Islet of Langerhans (tissue), 1 donor: ENCODE data around the gene NEK2.
"Not testable (repeated sequence)": the region's sequence is repeated elsewhere in the genome, so short reads cannot be mapped to it uniquely, and the experiment has no call there.

Source experiments
- FAIRE-seq: peaks from one replicate; lab custom pipeline; 2011; peaks lifted over from hg19 to GRCh38; lab: Jason Lieb, UNC

Gene NEK2

DNA sequence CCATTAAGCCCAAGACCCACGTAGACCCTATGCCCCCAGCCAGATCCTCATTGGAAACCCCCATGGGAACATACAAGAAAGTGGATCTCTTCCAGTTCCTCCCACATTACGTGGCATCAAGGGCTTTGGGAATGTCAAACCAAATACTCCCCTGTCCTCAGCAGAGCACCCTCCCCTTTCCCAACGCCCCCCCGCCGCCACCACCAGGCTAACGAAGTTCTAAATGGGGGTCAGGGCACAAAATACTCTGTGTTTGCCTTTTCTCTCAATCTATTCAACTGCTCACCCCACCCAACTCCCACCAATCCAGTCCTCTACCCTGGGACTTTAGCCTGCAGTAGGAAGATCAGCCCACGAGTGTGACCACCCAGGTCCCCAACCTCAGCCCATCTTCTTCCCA, 24.5 kb downstream of the NEK2 start:
- FAIRE-seq, result no peak

DNA sequence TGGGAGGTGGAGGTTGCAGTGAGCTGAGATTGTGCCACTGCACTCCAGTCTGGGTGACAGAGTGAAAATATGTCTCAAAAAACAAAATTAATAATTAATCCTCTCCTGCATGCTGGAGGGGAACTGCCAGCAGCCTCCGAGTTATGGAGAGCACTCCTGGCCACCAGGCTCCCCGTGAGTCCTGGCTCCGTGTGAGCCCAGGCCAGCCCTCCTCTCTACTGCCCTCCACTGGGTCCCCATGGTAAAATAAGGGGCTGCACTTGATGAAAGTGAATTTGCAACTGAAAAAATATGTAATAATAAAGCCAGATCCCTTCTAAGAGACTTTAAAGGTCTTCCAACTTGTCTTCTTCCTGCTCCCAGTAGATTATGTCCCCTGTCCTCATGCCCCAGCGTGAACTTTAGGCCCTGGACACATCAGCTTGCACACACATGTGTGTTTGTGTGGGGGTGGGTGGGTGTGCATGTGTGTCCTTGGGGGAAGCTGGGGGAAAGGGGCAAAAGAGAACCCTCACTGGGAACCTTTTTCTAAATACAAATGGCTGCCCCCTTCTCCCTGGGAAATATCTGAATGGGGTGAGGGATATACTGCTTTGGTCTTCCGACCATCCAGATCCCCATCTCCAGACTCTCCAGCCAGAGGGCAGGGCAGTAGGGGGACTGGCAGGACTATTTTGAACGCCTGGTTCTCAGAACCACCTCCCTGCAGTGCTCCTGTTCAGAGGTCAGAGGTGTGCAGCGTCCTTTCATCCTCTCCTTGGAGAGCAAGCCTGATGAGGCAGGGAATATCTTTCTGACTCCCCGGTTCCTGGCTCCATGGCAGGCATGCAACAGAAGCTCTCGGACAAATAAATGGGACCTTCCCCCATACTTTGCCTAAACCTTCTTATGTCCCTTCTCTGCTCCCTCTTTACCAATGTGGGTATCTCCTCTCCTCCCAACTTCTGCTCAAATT, 26.2 kb downstream of the NEK2 start:
- FAIRE-seq, result no peak

DNA sequence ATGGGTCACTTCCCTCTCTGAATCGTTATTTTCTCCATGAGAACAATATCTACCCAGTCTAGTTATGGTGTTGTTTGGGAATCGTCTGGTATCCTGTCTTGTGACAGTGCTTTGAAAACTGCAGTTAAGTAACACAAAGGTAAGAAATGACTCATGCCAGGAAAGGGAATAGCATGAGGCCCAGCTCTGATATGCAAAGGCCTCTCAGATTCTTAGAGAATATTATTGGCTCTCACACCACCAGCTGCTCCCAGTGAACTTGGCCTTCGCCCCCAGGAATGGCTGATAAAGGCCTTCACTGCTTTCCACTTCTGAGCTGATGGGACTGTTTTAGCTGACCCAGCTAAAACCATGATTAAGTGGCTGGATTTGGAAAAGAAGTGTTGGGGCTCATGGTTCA, 27.1 kb downstream of the NEK2 start:
- no peak for FAIRE-seq

DNA sequence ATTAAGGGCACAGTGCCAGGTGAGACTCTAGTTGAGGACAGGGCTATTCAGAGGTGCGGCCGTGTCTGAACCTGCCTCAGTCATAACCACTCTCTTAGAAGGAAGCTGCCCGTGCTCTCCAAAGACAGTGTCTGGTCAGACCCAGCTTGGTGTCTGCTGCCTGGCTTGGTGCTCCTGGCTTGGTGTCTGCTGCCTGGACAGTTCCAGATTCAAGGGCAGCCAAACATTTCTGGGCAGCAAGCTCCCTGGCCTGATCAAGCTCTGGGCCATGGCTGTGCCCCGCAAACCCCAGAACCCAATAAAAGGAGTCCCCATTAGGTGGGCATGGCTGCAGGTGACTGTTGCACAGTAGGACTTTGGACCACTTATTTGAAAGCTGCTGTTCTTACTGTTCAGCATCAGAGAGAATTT, 27.7 kb downstream of the NEK2 start:
- no peak for FAIRE-seq

DNA sequence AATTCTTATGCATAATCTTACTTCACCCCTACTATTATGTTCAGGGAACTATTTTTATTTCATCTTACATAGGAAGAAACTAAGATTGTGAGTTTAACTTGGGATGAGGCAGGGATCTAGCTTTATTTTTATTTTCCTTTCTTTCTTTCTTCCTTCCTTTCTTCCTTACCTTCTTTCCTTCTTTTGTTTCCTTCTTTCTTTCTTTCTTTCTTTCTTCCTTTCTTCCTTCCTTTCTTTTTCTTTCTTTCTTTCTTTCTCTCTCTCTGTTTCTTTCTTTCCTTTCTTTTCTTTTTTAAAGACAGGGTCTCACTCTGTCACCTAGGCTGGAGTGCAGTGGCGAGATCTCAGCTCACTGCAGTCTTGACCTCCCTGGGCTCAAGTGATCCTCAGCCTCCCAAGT, 28.9 kb downstream of the NEK2 start:
- FAIRE-seq, result no peak

DNA sequence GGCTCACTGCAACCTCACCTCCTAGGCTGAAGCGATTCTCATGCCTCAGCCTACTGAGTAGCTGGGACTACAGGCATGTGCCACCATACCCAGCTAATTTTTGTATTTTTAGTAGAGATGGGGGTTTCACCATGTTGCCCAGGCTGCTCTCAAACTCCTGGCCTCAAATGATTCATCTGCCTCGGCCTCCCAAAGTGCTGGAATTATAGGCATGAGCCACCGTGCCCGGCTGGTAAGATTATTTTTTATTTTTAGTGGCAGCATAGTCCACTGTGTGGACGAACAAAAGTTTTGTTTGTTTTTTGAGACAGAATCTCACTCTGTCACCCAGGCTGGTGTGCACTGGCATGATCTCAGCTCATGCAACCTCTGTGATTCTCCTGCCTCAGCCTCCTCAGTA, 29.8 kb downstream of the NEK2 start:
- FAIRE-seq, result not testable (repeated sequence)

DNA sequence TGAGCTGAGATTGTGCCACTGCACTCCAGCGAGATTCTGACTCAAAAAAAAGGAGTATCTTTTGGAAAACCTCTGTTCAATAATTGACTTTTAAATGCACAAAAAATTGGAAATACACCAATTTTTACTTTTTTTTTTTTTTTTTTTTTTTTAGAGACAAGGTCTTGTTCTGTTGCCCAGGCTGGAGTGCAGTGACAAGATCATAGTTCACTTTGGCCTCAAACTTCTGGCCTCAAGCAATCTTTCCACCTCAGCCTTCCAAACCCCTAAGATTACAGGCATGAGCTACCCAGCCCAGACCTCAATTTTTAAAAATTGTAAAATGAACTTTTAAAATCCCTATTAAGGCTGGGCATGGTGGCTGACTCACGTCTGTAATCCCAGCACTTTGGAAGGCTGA, 30.8 kb downstream of the NEK2 start:
- FAIRE-seq, result no peak

DNA sequence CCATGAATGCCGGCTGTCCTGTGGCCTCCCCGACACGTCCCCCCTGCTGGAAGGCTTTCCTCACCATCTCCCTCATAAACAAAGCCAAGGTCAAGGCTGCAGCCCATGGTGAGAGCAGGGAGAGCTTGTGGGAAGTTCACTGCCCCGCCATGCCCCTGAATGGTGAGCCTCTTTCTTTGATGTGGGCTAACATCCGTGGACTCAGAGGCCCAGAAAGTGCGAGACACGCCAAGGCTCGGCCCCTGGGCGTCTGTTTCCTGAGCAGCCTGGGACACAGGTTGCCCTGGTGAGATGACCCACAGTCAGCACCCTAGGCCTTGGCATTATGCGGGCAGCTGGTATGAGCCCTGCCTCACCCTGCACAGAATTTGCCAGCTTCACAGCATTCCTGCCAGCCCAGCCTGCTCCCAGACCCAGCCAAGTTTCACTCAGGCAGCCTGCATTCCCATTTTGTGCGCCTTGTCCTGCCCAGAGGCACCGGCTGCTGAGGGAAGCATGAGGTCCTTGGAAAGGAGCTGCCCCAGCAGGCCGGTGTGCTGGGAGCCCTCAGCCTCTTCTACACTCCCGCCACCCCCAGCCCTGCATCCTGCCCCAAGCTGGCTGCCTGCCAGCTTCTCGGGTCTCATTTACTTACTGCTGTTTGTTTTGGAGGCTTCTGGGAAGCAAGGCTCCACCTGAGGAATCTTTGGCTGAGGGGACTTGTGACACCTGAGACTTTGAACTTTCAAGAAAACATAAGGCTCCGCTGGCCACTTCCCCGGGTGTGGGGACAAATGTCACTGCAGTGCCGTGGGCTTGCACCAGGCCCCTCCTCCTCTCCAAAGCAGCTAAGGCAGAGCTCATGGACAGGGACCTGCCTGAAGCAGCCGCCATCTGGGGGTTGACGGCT, 31.9 kb downstream of the NEK2 start:
- FAIRE-seq, result no peak

DNA sequence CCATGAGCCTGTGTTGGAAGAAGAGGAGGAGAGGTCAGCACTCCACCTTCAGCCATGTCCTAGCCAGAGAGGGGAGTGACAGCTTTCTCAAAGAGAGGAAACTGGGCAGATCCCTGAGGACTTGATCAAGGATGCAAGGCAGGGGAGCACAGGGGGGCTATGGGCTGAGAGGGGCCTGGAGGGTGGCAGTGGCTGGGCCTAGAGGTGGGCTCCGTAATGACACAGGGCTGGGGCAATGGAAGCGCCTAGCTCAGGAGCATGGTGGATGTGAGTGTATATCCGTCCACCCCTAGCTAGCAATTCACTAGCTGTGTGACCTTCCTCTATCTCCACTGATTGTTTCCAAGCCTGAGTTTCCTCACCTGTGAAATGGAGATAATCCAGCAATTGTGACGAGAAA, 32.6 kb downstream of the NEK2 start:
- FAIRE-seq, result no peak

DNA sequence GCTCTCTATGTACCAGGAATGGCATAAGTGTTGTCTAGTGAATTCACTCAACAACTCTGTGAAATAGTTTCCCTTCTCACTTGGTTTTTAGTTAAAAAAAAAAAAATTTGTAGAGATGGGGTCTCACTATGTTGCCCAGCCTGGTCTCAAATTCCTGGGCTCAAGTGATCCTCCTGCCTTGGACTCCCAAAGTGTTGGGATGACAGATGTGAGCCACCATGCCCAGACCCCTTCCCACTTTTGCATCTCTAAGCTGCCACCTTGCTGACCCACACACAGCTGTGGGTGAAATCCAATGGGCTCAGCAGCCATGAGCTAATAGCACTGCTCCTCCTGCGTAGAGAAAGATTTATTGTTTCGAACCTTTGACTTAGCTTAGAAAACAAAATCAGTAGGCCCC, 33.5 kb downstream of the NEK2 start:
- no peak for FAIRE-seq

DNA sequence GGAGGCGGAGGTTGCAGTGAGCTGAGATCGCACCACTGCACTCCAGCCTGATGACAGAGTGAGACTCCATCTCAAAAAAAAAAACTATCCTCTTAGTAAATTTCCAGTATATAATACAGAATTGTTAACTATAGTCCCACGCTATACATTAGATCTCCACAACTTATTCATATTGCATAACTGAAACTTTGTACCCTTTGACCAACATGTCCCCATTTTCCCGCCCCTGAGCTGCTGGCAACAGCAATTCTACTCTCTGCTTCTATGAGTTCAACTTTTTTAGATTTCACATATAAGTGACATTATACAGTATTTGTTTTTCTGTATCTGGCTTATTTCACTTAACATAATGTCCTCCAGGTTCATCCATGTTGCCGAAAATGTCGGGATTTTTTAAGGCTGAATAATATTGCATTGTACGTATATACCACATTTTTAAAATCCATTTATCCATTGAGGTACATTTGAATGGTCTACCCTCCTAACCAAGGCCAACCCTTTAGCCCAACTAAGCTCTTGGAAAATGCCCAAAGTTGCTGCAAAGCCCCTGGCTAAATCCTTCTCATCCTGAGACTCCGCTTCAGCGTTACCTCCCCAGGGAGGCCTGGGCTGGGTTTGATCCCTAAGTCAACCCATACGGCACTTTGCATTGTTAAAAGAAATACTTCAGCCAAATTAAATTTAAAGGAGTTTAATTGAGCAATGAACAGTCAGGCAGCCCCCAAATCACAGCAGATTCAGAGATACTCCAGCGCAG, 34.2 kb downstream of the NEK2 start:
- no peak for FAIRE-seq

DNA sequence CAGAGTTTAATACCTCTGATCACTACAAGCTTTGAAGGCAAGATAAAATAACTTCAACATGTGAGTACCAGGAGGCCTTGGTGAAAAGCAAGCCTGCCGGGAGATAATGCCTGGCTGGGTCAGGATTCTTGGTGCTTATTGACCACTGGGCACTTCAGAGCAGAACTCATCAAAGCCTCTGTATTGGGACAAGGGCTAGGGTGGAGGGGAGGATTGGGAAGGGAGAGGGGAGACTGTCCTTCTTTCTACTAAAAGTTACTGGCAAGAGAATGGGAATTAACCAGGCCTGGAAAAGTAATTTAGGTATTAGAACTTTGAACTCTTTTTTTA, 35.2 kb downstream of the NEK2 start:
- FAIRE-seq, result no peak

DNA sequence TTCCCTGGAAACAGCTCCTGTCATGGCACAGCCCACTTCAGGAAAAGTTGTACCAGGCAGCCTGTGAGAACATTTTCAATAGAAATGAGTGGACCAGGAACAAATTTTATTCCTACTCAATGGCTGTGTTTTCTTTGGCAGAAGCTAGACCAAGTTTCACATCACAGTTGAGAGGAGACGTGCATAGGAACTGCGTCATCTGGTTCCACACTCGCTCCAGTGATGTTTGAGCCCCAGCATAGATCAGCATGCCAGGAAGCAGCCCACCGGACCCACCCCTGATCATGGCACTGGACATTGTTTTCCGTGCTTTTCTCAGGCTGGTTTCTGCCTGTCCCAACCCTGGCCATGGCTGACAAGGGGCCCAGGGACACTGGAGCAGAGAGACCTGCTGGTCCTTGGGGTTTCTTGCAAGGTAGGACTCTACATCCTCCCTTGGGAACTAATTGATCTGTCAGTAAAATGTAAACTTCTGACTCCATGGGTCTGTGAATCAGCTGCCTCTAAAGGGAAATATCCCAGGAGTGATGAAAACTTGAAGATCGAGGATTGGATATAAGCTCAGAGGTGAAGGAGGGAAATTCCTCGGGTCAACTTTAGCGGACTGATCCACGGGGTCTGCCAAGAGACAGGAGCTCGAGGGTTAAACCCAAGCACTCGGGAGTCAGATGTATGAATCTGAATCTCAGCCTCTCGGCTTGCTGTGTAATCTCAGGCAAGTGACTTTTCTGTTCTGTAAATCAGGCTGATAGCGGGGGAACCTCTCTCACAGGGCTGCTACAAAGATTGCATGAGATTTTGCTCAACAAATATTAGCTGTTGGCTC, 35.7 kb downstream of the NEK2 start:
- FAIRE-seq, result no peak

DNA sequence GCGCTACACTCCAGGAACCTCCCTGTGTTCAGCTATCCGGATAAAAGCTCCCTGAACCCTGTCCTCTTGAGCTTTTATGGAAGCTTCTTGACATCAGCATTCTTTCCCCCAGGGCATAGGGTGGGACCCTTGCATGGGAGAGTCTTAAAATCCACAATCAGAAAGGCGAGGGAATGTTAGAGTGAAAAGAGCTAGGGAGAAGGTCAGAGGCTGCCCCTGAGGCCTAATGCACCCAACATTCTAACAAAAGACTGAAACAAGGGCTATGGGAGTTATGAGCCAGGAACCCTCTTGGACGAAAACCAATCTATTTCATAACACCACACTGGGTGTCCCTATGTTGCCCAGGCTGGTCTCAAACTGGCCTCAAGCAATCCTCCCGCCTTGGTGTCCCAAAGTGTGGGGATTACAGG, 36.7 kb downstream of the NEK2 start:
- FAIRE-seq, result no peak

DNA sequence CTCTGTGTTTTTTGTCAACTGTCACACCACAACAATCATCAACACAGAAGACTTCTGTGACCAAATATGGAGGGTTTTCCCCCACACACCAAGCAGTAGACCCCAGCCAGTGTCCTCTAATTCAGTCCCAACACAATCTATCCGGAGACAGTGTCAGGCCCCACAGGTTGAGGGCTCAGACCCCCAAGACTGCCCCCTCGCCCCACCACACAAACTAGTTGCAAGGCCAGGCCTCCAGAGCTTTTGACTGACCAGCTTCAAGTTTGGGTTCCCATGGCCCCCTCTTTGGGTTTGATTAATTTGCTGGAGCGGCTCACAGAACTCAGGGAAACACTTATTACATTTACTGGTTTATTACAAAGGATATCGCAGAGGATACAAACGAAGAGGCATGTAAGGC, 37.2 kb downstream of the NEK2 start:
- FAIRE-seq, result no peak

DNA sequence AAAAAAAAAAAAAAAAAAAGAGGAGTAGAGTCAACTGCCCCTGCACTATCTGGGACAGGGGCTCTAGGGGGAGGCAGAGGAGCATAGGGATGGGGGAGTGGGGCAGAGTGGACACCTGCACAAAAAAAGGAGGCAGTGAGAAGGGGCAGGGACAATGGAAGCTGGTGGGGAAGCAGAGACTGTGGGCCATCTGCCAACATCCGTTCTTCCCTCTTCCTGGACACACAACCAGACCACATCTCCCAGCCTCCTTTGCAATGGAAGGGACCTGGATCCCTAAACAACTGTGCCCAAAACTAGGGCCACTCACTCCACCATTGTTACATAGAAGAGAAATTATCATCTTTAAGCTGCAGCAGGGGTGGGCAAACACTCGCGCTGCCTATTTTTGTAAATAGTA, 38.4 kb downstream of the NEK2 start:
- no peak for FAIRE-seq

DNA sequence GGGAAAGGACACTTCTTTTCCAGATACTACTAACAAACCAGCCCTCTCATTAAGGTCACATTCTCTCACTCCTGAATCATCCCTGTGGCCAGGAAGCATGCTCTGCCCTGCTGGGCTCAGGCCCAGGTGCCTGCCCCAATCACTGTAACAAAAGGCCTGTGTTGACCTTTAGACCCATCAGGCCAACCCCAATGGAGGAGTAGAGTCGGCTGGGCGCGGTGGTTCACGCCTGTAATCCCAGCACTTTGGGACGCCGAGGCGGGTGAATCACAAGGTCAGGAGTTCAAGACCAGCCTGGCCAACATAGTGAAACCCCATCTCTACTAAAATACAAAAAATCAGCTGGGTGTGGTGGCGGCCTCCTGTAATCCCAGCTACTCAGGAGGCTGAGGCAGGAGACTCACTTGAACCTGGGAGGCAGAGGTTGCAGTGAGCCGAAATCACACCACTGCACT, 38.8 kb downstream of the NEK2 start:
- not testable (repeated sequence) for FAIRE-seq

DNA sequence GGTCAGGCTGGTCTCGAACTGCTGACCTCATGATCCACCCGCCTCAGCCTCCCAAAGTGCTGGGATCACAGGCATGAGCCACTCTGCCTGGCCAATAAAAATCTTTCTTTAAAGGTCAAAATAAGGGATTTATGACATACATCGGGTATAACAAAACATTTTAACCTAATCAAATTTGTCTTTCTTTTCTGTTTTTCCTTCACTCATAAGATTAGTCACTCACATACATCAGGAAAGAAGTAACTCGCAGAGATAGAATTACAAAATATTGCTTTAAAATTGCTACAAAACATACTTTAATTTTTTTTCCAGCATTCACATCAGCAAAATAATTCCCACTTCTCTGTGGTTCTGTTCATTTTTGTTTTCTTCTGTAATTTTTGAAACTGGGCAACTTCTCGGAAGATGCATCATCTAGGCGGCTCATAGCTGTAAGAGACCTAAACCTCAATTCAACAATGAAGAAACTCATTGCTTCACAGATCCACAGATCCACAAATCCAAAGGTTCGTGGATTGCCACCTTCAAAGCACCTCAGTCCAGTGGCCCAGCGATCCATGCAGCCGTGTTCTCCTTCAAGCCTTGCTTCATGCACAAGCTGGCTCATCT, 39.7 kb downstream of the NEK2 start:
- no peak for FAIRE-seq

DNA sequence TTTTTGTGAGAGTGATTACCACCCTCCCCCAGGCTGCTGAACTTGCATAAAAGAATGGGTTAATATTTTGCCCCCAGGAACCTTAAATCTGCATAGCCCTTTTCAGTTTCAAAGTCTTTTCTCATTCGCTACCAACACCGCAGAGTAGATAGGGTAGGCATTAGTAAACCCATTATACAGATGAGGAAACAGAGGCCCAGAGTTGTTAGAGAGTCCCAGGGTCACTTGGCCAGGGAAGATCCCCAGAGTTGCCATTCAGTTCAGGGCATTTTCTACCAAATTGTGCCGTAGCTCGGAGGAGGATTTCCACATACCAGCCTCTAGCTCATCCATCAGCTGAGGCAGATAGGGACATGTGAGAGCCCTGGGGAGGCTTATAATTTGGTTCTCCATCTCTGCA, 40.5 kb downstream of the NEK2 start:
- FAIRE-seq, result no peak

DNA sequence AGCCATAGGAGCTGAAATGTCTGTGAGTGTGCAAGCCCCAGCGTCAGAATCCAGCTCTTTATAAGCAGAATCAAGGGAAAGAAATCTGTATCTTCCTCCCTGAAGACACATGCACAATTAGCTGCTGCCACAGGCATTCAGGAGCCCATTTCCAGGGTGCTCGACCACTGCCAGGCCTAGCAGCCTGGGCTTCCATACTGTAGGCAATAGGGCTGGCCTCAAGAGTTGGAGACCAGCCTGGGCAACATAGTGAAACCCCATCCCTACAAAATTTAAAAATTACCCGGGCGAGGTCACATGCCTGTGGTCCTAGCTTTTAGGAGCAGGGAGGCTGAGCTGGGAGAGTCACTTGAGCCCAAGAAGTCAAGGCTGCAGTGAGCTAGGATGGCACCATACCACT, 41.0 kb downstream of the NEK2 start:
- FAIRE-seq, result no peak

DNA sequence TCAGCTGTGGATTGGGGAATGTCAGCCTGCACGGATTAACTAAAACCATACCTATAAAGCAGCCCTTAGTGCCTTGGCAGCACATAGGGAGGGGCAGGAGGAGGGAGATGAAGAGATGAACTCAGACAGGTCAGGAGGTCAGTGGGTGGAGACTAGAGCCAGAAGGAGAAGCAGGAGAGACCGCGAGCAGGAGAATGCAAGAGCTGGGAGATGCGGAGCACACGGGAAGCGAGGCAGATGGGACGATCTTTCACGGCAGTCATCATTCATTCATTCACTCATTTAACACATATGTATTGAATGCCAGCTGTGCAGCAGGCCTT, 41.9 kb downstream of the NEK2 start:
- FAIRE-seq, result no peak
